ENCODE measurements around the gene PPM1H. TPM values are rescaled to one million over a fixed set of nuclear protein-coding genes. Genes with fewer than 3 reads are reported as not detected.

The PPM1H gene
- total RNA-seq, 1 donor from 2014 or later = 6.3 TPM

DNA sequence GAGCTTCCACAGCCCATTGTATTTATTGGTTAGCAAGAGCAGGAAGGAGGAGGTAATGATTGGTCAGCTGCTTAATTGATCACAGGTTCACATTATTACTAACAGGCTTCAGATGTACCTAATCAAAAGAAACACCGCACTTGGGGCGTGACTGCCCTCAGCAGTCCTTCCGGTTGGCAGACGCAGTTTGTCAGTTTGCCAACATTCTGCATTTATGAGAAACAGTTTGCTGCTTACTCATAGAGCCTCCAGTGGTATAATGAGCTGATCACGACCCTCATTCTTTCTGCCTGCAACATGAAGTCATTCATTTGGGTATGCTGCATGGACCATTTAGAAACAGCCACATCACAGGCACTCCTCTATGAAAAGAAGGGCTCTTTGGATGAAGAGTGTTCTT lies 42.5 kb upstream of the PPM1H start:
- no peak overlapping the region for H3K27ac Mint-ChIP-seq (ENCODE audit: unreplicated experiment)
- no peak for DNase-seq
- no peaks in the 10 kb centered on the region for H3K9me3 Mint-ChIP-seq (ENCODE audit: unreplicated experiment)
- H3K4me1 Mint-ChIP-seq (ENCODE audit: low read depth, unreplicated experiment) = no peaks in the 10 kb centered on the region
- no peaks in the 10 kb centered on the region for H3K36me3 Mint-ChIP-seq (ENCODE audit: unreplicated experiment)
- H3K4me3 Mint-ChIP-seq (ENCODE audit: unreplicated experiment) = no peak overlapping the region
- no peak for TF ChIP-seq CTCF (IDR thresholded peaks at IDR 0.05; ENCODE audit: partially characterized antibody, unreplicated experiment)
- no peaks in the 10 kb centered on the region for H3K27me3 Mint-ChIP-seq (ENCODE audit: unreplicated experiment)

DNA sequence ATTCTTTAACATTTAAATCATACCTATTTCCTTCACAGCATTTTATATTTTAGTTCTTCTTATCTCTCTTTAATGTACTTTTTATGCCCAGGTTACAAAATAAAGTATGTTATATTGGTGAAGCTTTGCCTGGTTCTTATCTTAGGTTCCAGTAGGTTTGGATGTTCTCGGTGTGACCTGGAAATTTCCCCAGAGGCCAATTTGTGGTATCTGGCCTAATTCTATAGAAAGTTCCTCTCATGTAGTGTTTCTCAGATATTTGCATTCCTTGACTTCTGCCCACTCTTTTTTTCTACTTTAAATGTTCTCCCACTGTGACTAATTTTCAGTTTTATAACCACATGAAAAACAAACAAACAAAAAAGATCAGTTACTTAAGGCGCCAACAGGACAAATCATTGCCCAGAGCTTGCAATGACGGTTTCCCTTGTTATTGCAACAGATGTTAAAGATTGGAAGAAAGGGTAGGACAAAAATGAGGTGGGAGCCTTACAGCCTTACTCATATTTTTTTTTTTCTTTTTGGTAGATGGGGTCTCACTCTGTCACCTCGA lies 41.2 kb upstream of the PPM1H start:
- H3K27me3 Mint-ChIP-seq (ENCODE audit: unreplicated experiment) = no peaks in the 10 kb centered on the region
- DNase-seq = no peak
- H3K4me1 Mint-ChIP-seq (ENCODE audit: low read depth, unreplicated experiment) = peaks cover 4% of the 10 kb centered on the region
- no peaks in the 10 kb centered on the region for H3K9me3 Mint-ChIP-seq (ENCODE audit: unreplicated experiment)
- no peak overlapping the region for H3K27ac Mint-ChIP-seq (ENCODE audit: unreplicated experiment)
- H3K4me3 Mint-ChIP-seq (ENCODE audit: unreplicated experiment) = no peak overlapping the region
- no peak for TF ChIP-seq CTCF (IDR thresholded peaks at IDR 0.05; ENCODE audit: partially characterized antibody, unreplicated experiment)
- no peaks in the 10 kb centered on the region for H3K36me3 Mint-ChIP-seq (ENCODE audit: unreplicated experiment)

DNA sequence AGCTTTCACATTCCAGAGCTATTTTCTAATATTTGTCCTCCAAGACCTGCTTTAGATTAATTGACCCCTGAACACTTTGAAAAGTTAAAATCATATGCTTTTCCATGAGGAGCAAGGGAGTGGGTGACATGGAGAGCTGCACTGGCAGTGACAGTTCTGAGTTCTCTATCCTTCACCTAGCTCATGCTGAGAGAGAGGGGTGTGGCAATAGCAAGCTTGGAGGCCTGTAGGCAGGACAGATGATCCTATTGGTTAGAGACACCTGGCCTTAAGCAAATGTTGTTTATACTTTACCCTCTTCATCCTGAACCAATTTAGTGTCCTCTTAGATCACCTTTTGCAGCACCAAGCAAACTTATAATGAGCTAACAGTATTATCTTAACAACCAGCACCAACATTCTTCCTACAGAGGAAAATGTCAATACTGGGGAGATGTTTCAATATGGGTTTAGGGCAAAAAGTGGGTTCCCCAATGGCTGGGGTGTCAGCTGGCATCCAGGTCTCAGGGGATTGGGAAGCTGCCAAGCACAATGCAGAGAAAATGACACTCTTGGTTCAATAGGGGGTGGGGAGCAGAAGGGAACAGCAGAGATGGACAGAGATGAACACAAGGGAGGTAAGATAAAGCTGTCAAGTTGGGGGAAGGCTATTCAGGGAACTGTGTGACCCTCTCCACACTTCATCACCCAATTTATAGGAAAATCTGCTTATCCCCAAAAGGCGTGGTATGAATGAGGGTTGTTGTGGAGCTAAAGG lies 37.0 kb upstream of the PPM1H start:
- Mint-ChIP-seq H3K36me3 (ENCODE audit: unreplicated experiment) (no peaks in the 10 kb centered on the region), H3K4me1 (ENCODE audit: low read depth, unreplicated experiment) (peaks cover 4% of the 10 kb centered on the region), H3K9me3 (ENCODE audit: unreplicated experiment) (no peaks in the 10 kb centered on the region), H3K27me3 (ENCODE audit: unreplicated experiment) (no peaks in the 10 kb centered on the region), H3K27ac (ENCODE audit: unreplicated experiment) (no peak overlapping the region), H3K4me3 (ENCODE audit: unreplicated experiment) (no peak overlapping the region)
- no peak for DNase-seq
- no peak for TF ChIP-seq CTCF (IDR thresholded peaks at IDR 0.05; ENCODE audit: partially characterized antibody, unreplicated experiment)

DNA sequence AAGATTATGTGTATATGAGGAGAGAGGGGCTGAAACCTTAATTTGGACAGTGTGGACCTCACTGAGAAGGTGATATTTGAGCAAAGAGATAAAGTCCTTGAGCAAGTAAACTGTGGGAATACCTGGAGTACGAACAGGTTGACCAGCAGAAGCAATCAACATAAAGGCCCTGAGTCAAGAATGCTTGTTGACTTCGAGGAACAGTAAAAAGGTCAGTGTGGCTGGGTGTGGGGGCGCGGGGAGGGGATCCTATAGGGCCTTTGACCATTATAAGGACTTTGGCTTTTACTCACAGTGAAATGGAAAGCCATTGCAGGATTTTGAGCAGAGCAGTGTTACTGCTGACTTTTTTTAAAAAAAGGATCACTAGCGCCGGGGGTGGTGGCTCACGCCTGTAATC lies 34.7 kb upstream of the PPM1H start:
- Mint-ChIP-seq H3K36me3 (ENCODE audit: unreplicated experiment) (no peaks in the 10 kb centered on the region), H3K9me3 (ENCODE audit: unreplicated experiment) (no peaks in the 10 kb centered on the region), H3K4me3 (ENCODE audit: unreplicated experiment) (no peak overlapping the region), H3K27ac (ENCODE audit: unreplicated experiment) (no peak overlapping the region), H3K4me1 (ENCODE audit: low read depth, unreplicated experiment) (peaks cover 4% of the 10 kb centered on the region), H3K27me3 (ENCODE audit: unreplicated experiment) (peaks cover 3% of the 10 kb centered on the region)
- no peak for DNase-seq
- TF ChIP-seq CTCF (IDR thresholded peaks at IDR 0.05; ENCODE audit: partially characterized antibody, unreplicated experiment) = no peak

GRCh38 chr12:62967701-62968100 lies 32.8 kb upstream of the PPM1H start:
- H3K4me1 Mint-ChIP-seq (ENCODE audit: low read depth, unreplicated experiment) = peaks cover 4% of the 10 kb centered on the region
- no peak for DNase-seq
- no peaks in the 10 kb centered on the region for H3K36me3 Mint-ChIP-seq (ENCODE audit: unreplicated experiment)
- H3K27ac Mint-ChIP-seq (ENCODE audit: unreplicated experiment) = no peak overlapping the region
- no peak for TF ChIP-seq CTCF (IDR thresholded peaks at IDR 0.05; ENCODE audit: partially characterized antibody, unreplicated experiment)
- H3K27me3 Mint-ChIP-seq (ENCODE audit: unreplicated experiment) = peaks cover 3% of the 10 kb centered on the region
- no peak overlapping the region for H3K4me3 Mint-ChIP-seq (ENCODE audit: unreplicated experiment)
- no peaks in the 10 kb centered on the region for H3K9me3 Mint-ChIP-seq (ENCODE audit: unreplicated experiment)
